Tibial nerve (tissue), 3 donors: ENCODE data around the gene LRRC58.

Experiments used
- POLR2A ChIP-seq, 2 donors: fragments of 450-650 bp; IDR thresholded peaks; one replicate each; pipeline ENCODE4 v1.6.1; 2017; ENCODE audit warnings: antibody characterized with exemption in 2 of 2, mild to moderate bottlenecking in 2 of 2, moderate library complexity in 2 of 2
- TF ChIP-seq, protein P1 (sequence below), 5 experiments: fragments of 200-600 bp in 3 of 5; fragments of 450-650 bp in 2 of 5; sonication (generic) in 3 of 5; IDR thresholded peaks; one replicate each; pipeline ENCODE4 v1.5.1; 2016 to 2019; ENCODE audit warnings: antibody characterized with exemption in 5 of 5, mild to moderate bottlenecking in 3 of 5, moderate library complexity in 2 of 5

DNA sequence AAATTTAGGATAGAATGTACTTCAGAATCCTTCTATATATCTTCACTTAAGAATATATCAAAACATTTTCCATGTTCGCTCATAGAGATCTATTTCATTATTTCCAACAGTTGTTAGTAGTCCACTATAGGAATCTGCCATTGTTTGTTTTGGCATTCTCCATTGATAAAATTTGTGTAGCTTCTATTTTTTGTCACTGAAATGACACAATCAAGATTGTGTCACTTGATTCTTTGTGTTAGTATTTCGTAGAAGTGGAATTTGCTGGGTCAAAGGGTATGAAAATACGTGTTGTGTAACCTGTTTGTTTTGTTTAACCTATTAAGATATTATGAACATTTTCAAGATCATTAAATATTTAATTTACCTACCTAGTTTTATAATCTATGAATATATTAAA lies 48.2 kb downstream of the LRRC58 start:
- TF ChIP-seq, protein P1, sequence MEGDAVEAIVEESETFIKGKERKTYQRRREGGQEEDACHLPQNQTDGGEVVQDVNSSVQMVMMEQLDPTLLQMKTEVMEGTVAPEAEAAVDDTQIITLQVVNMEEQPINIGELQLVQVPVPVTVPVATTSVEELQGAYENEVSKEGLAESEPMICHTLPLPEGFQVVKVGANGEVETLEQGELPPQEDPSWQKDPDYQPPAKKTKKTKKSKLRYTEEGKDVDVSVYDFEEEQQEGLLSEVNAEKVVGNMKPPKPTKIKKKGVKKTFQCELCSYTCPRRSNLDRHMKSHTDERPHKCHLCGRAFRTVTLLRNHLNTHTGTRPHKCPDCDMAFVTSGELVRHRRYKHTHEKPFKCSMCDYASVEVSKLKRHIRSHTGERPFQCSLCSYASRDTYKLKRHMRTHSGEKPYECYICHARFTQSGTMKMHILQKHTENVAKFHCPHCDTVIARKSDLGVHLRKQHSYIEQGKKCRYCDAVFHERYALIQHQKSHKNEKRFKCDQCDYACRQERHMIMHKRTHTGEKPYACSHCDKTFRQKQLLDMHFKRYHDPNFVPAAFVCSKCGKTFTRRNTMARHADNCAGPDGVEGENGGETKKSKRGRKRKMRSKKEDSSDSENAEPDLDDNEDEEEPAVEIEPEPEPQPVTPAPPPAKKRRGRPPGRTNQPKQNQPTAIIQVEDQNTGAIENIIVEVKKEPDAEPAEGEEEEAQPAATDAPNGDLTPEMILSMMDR (IDR thresholded peaks at IDR 0.05): no peak
- TF ChIP-seq POLR2A (IDR thresholded peaks at IDR 0.05): no peak
